KG1 (cell line): ENCODE measurements around the gene EIF2D.
"Not testable (repeated sequence)": the region's sequence is repeated elsewhere in the genome, so short reads cannot be mapped to it uniquely, and the experiment has no call there.

Experiments used
- DNase-seq: peaks from one replicate; lab custom pipeline; 2025; lab: John Stamatoyannopoulos, UW

Gene EIF2D

DNA sequence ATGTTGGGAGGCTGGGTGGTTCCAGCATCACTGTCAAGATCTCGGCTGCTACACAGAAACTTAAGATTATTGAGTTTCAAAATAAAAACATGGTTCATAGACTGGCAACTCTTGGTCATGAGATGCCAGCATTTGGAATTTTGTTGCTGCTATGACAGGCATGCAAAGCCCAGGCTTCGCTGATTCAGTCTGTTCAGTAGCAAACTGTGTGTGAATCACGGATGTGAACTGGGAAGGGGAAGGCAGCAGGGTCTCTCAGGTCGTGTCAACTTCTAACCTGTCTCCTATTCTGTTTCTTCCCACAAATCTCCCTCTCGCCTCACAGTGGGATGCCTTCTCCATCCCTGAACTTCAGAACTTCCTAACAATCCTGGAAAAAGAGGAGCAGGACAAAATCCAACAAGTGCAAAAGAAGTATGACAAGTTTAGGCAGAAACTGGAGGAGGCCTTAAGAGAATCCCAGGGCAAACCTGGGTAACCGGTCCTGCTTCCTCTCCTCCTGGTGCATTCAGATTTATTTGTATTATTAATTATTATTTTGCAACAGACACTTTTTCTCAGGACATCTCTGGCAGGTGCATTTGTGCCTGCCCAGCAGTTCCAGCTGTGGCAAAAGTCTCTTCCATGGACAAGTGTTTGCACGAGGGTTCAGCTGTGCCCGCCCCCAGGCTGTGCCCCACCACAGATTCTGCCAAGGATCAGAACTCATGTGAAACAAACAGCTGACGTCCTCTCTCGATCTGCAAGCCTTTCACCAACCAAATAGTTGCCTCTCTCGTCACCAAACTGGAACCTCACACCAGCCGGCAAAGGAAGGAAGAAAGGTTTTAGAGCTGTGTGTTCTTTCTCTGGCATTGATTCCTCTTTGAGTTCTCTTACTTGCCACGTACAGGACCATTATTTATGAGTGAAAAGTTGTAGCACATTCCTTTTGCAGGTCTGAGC lies 25.5 kb downstream of the EIF2D start:
- no peak for DNase-seq

GRCh38 chr1:206584683-206585082 lies 27.6 kb downstream of the EIF2D start:
- no peak for DNase-seq

DNA sequence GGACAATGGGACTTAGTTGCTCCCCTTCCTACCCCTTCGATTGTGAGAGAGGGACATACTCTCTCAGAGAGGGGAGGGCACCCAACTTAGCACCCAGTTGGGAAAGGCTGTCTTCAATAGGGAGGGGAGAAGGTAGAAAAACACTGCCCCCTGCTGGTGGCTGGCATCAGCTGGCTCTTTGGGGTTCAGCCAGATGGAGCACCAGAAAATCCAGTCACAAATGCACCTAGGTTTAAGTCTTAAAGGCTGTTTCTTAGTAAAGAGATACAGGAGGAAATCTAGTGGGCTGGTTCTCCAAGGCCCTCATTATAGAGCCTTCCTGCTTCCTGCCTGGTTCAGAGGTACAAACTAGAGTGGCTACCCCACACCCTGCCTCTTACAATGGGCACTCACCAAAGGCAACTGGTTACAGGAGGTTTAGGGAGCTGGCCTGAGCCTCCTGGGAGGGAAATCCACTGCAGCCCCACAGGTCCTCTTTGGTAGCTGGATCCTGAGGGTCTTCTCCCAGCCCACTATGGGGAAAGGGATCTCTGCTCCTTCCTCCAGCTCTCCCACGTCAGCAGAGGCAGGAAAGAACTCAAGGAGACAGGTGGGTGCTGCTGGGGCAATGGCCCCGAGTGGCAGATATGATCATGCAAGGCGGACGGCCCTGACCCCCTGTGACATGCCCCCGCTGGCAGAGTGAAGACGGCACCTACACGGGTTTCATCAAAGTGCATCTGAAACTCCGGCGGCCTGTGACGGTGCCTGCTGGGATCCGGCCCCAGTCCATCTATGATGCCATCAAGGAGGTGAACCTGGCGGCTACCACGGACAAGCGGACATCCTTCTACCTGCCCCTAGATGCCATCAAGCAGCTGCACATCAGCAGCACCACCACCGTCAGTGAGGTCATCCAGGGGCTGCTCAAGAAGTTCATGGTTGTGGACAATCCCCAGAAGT lies 28.3 kb downstream of the EIF2D start:
- peak; percentile 40 for DNase-seq

DNA sequence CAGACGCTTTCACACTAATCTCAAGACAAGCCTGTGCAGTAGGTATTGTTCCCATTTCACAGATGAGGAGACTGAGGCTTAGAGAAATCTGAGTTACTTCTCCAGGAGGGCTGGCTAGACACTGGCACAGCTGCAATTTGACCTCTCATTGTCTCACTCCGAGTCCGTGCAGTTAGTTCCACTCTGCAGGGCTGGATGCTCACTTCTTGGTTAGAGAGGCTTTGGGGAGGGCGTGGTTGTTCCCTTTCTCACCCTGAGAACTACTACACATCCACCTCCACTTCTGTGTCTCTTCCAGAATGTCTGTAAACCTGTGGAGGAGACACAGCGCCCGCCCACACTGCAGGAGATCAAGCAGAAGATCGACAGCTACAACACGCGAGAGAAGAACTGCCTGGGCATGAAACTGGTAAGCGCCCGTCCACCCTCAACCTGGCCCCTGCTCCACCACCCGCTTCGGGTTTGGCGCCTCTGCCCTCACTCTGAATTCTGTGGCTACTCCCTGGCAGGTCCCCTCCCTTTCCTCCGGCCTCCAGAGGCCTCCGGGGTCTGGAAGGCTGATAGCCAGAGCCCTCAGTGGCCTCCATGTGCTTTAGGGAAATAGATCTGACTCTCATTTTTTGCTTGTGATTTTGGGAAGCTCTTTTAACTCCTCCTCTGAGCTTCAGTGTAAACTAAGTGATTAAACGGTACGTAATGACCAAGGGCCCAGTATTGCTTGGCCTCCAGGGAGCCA lies 29.1 kb downstream of the EIF2D start:
- no peak for DNase-seq

DNA sequence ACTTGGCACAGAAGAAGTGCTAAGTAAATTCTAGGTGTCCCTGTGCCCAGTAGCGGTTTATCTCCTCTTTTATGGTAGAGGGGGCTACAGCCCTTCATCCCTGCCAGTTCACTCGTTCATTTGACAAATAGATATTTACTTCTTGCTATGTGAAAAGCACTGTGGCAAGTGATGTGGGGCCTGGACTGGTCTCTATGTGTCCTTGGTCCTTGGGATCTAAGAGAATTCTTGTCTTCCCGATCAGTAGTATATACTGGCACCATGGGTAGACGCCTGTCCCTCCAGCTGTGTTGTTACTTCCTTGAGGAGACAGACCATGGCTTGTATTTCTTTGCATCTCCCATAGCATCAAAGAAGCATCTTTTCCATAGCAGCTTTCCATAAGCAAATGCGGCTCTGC lies 29.7 kb downstream of the EIF2D start:
- DNase-seq, result no peak

DNA sequence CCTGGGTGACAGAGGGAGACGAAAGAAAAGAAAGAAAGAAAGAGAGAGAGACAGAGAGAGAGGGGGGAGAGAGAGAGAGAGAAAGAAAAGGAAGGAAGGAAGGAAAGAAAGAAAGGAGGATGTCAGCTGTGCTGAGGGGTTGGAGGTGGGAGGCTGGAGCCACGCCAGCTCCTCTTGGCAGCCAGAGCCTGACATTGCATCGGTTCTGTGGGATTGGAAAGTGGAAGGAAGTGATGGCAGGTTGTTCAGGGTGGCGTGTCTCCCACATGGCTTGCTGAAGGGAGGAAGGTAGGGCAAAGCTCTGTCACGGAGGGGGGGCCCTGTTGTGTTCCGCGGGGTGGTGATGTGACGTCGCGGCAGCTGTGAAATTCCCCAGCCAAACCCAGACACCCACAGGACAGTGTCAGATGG lies 30.7 kb downstream of the EIF2D start:
- no peak for DNase-seq

GRCh38 chr1:206581114-206581497 lies 31.2 kb downstream of the EIF2D start:
- DNase-seq, result not testable (repeated sequence)

DNA sequence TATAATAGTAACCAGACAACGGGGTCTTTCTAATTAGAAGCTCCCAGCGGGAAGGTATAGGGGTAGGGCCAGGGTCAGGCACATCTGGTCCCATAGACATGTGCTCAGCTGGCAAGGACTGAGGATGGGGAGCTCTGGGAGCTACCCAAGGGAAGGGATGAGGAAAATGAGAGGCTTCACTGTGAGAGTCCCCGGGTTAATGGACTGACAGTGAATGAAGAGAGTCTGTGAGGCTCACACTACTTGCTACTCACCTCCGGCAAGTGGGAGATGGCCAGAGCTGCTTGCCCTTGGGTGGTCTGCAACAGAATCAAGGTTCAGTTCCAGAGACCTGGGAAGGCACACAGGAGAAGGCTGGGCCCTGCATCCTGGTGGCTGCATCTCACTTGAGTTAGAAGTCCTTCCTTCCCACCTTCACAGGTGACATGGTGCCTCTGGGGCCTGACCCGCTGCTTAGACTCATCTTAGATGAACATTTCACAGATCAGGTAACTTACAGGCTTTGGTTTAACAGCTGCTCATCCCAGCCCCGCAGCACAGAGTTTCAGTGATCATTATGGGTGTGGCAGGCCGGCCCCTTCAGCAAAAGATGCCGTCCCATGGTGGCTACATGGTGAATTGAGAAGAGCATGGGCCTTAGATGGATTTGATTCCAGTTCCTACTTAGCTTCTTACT lies 31.7 kb downstream of the EIF2D start:
- DNase-seq, result no peak

DNA sequence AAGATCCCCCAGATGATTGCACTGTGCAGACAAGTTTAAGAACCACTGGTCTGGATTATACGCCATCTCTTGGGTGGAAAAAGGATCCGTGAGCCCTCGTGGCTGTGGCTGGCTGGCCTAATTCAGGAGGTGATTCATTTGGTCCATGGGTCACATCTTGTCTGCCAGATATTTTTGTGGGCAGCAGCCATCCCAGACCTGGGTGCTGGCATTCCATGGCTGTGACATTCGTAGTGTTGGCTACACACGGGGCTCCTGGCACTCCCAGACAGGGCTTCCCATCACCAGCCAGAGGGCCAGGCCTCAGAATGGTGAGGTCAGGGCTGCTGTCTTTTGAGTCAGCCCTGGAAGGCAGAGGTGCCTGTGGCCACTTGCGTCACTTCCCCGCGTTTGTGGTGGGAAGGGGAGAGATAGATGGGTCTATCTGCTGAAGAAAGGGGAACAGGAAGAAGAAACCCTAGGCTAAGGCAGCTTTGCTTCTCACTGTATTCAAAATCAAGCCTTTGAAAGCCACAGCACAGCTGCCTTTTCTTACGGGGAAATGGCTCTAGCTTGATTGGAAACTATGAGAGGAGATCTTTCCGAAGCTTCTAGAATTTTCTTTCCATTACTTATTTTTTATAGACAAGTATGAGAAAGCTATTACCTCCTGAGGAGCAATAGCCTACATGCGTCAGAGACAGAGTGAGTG lies 32.4 kb downstream of the EIF2D start:
- DNase-seq, result peak; percentile 79

- DNase-seq, result no peak
Observed at GRCh38 chr1:206578978-206579374, 33.3 kb downstream of the EIF2D start.

DNA sequence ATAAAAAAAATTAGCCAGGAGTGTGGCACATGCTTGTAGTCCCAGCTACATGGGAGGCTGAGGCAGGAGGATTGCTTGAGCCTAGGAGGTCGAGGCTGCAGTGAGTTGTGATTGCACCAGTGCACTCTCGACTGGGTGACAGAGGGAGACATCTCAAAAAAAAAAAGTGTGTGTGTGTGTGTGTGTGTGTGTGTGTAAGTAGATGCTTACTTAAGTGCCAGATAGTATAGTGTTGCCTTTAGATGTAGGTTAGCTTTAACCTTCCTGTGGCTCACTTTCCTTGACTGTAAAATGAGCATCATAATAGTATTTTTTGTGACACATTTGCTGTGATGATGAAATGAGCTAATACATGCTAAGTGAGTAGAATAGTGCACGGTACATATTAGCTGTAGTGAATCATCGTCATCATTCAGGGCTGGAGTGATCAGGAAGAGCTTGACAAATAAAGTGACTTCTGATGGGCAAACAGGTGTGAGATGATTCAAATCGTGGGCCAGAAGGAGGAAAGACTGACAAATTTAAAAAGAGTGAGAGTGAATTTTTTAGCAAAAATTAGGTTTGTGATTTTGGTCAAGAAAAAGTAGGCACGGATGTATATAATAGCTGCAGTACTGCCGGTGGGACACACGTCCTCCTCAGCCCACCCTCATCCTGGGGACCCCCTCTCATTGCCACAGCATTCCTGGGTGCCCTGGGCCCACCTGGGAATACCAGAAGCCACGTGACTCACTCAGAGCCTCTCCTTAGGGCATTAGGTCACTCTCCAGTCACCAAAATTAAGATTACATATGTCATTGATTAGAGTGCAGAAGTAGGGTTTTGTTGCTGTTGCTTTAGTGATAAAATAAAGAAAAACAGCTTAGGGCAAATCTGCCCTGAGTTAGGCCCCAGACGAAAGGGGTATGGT lies 33.9 kb downstream of the EIF2D start:
- DNase-seq, result no peak

GRCh38 chr1:206577626-206578025 lies 34.6 kb downstream of the EIF2D start:
- no peak for DNase-seq

GRCh38 chr1:206575894-206576737 lies 36.1 kb downstream of the EIF2D start:
- no peak for DNase-seq

DNA sequence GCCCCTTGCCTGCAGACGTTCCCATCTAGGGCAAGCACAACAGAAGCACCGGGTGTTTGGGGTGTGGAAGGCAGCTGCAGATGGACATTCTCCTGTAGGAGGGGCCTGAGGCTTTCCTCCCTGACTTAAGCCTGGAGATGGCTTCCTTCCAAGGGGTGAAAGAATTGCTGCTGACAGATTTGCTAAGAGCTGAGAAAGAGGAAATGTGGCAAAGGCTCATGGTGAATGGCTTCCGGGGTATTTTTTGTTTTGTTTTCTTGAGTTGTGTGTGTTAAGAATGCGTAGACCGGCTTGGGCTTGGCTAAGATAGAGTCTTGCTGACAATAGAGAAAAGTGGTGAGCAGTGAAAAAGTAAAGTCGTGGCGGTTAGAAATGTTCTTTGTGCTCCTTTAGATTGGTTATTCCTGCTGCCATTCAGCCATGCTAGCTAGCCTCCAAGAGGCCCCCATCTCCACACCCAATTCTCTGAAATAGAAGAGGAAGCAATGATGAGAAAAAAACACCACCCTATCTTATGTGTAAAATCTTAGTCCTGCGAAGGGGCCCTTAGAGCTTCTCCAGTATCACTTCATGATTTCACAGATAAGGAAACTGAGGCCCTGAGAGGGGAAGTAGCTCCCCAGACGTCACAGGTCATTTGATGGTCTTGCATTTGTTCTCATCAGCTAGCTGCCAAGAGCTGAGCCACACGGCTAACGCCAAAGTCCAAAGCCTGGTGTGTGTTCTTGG lies 36.9 kb downstream of the EIF2D start:
- DNase-seq, result peak; percentile 65

DNA sequence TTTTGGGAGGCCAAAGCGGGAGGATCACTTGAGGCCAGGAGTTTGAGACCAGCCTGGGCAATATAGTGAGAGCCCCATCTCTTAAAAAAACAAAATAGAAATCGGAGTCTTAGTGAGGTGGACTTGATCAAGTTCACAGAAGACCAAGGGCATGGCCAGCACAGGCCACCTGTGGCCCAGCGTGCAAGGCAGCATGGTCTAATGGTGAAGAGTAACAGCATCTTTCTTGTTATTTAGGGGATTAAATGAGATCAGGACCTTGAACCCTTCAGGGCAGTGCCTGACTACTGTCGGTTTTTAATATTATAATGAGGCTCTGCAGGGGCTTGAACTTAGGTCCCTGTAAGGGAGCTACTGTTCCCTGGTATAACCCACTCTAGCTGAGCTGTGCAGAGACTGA lies 38.5 kb downstream of the EIF2D start:
- DNase-seq, result no peak

DNA sequence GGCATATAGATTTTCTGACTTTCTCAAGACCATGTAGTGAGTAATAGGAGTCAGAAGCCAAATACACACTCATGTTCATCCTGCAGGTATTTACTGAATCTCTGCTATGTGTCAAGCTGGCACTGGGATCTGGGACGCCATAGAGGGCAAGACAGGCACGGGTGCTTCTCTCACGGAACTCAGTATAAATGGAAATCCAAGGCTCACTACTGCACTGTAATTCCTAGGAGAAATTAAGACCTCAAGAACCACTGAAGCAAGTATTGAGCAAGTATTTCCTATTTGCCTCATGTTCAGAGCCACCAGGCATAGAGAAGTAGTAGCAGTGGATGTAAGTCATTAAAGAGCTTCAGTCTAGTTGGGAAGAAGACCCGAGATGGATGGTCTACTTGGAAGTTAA lies 38.9 kb downstream of the EIF2D start:
- DNase-seq, result no peak

- DNase-seq, result no peak
Observed at GRCh38 chr1:206572835-206573234, 39.4 kb downstream of the EIF2D start.

DNA sequence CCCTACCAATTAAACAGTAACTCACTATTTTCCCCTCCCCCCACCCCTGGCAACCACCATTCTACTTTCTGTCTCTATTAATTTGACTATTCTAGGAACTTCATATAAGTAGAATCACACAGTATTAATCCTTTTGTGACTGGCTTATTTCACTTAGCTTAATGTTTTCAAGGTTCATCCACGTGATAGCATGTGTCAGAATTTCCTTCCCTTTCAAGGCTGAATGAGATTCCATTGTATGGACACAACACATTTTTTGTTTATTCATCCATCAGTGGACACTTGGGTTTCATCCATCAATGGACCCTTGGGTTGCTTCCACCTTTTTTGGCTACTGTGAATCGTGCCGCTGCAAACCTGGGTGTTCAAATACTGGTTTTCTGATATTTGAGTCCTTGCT lies 41.7 kb downstream of the EIF2D start:
- DNase-seq, result no peak
